GM20431 (cell line): Measurements from ENCODE around the gene AMOT.

Experiments used
- in situ Hi-C: fragments of 300-500 bp; cut with MseI, MboI; formaldehyde crosslinking; loops from one replicate; pipeline ENCODE4 v1.15.0; 2020; ENCODE audit warnings: low sequenced_read_pairs; ENCODE audit not compliant: unreplicated experiment

Gene AMOT

GRCh38 chrX:112759512-112759911 is 81.1 kb downstream of the AMOT start:
- in situ Hi-C loops: no loop called here

- in situ Hi-C loops: no loop called here
Observed at GRCh38 chrX:112757946-112758345, 82.7 kb downstream of the AMOT start.

GRCh38 chrX:112753116-112753515 is 87.5 kb downstream of the AMOT start:
- in situ Hi-C loops: no loop called here

GRCh38 chrX:112751076-112751475 is 89.6 kb downstream of the AMOT start:
- in situ Hi-C loops: no loop called here

GRCh38 chrX:112746812-112747595 is 93.6 kb downstream of the AMOT start:
- in situ Hi-C loops: loop anchor here (25.0 kb wide), 1 partner anchor 110 kb away; no protein-coding TSS in a partner anchor

GRCh38 chrX:112738347-112739033 is 102.1 kb downstream of the AMOT start:
- in situ Hi-C loops: loop anchor here (25.0 kb wide), 1 partner anchor 101 kb away; no protein-coding TSS in a partner anchor

- in situ Hi-C loops: loop anchor here (25.0 kb wide), 1 partner anchor 99 kb away; no protein-coding TSS in a partner anchor
Observed at GRCh38 chrX:112736310-112736709, 104.3 kb downstream of the AMOT start.

GRCh38 chrX:112735147-112735546 is 105.5 kb downstream of the AMOT start:
- in situ Hi-C loops: loop anchor here (25.0 kb wide), 1 partner anchor 98 kb away; no protein-coding TSS in a partner anchor

GRCh38 chrX:112734290-112734689 is 106.3 kb downstream of the AMOT start:
- in situ Hi-C loops: loop anchor here (25.0 kb wide), 1 partner anchor 97 kb away; no protein-coding TSS in a partner anchor

GRCh38 chrX:112731793-112732192 is 108.8 kb downstream of the AMOT start:
- in situ Hi-C loops: loop anchor here (25.0 kb wide), 1 partner anchor 94 kb away; no protein-coding TSS in a partner anchor
